HepG2 (cell line): ENCODE results near the gene ACTN4. TPM values are rescaled to one million over a fixed set of nuclear protein-coding genes. Genes with fewer than 3 reads are reported as not detected.

ENCODE experiments used
- BHLHE40 ChIP-seq: IDR thresholded peaks from 2 replicates; pipeline ENCODE4 v1.6.1; 2011; ENCODE audit warnings: low read length, improper control_type of control experiment
- CCAR2 ChIP-seq: fragments of 200-400 bp; formaldehyde crosslinking; optimal IDR thresholded peaks from 2 replicates; pipeline ENCODE3; 2018; ENCODE audit warnings: low read depth, mild to moderate bottlenecking, low read length, moderate library complexity
- HMG20A ChIP-seq: IDR thresholded peaks from 2 replicates; pipeline ENCODE4 v1.6.1; 2016; ENCODE audit warnings: borderline replicate concordance
- KLF6 ChIP-seq: IDR thresholded peaks from 2 replicates; pipeline ENCODE4 v1.8.0; 2016; ENCODE audit warnings: missing biosample characterization, missing genetic modification reagents
- MEIS1 ChIP-seq: sonication (generic); formaldehyde crosslinking; IDR thresholded peaks from 2 replicates; pipeline ENCODE4 v1.9.0; 2021; ENCODE audit warnings: mild to moderate bottlenecking, missing genetic modification reagents, moderate library complexity, borderline replicate concordance
- MYNN ChIP-seq: sonication (generic); formaldehyde crosslinking; IDR thresholded peaks from 2 replicates; pipeline ENCODE4 v1.4.0; 2020; ENCODE audit warnings: mild to moderate bottlenecking, low read depth, missing genetic modification reagents
- NCOA5 ChIP-seq: sonication (generic); formaldehyde crosslinking; IDR thresholded peaks from 2 replicates; pipeline ENCODE4 v1.4.0; 2020; ENCODE audit warnings: missing genetic modification reagents
- ONECUT2 ChIP-seq: sonication (generic); formaldehyde crosslinking; IDR thresholded peaks from 2 replicates; pipeline ENCODE4 v1.4.0; 2020; ENCODE audit warnings: missing genetic modification reagents
- PAF1 ChIP-seq: IDR thresholded peaks from 2 replicates; pipeline ENCODE4 v1.6.1; 2016; ENCODE audit warnings: missing genetic modification reagents, missing compliant biosample characterization
- PITX1 ChIP-seq: sonication (generic); formaldehyde crosslinking; IDR thresholded peaks from 2 replicates; pipeline ENCODE4 v1.5.1; 2020; ENCODE audit warnings: mild to moderate bottlenecking, missing genetic modification reagents
- ZNF138 ChIP-seq: sonication (generic); formaldehyde crosslinking; IDR thresholded peaks from 2 replicates; pipeline ENCODE4 v1.5.0; 2020; ENCODE audit warnings: mild to moderate bottlenecking, low read depth, missing genetic modification reagents
- ZNF253 ChIP-seq: sonication (generic); formaldehyde crosslinking; IDR thresholded peaks from 2 replicates; pipeline ENCODE4 v1.8.0; 2022; ENCODE audit warnings: mild to moderate bottlenecking, missing genetic modification reagents, borderline replicate concordance
- ZNF333 ChIP-seq: sonication (generic); formaldehyde crosslinking; IDR thresholded peaks from 2 replicates; pipeline ENCODE4 v1.4.0; 2020; ENCODE audit warnings: mild to moderate bottlenecking, missing genetic modification reagents, borderline replicate concordance
- ZNF558 ChIP-seq: sonication (generic); formaldehyde crosslinking; IDR thresholded peaks from 2 replicates; pipeline ENCODE4 v1.9.0; 2022; ENCODE audit warnings: mild to moderate bottlenecking, missing genetic modification reagents, borderline replicate concordance
- ZNF614 ChIP-seq: IDR thresholded peaks from 2 replicates; pipeline ENCODE4 v1.6.1; 2018; ENCODE audit warnings: missing biosample characterization, missing genetic modification reagents, inconsistent platforms, borderline replicate concordance
- ZNF644 ChIP-seq: IDR thresholded peaks from 2 replicates; pipeline ENCODE4 v1.6.1; 2016; ENCODE audit warnings: low read depth
- ZNF678 ChIP-seq: sonication (generic); formaldehyde crosslinking; IDR thresholded peaks from 2 replicates; pipeline ENCODE4 v1.4.0; 2020; ENCODE audit warnings: mild to moderate bottlenecking, missing genetic modification reagents
- ZNF788 ChIP-seq: sonication (generic); formaldehyde crosslinking; IDR thresholded peaks from 2 replicates; pipeline ENCODE4 v1.5.0; 2020; ENCODE audit warnings: mild to moderate bottlenecking, missing genetic modification reagents, borderline replicate concordance
- ZNF792 ChIP-seq: IDR thresholded peaks from 2 replicates; pipeline ENCODE4 v1.6.1; 2016
- polyA plus RNA-seq, 8 experiments: library from polyadenylated mRNA; depleted of rRNA in 3 of 8; stranded (reverse) in 7 of 8; unstranded in 1 of 8; fragments of >200 nt; fragmentation: Illumina TruSeq in 4 of 8; extraction: Trizol in 4 of 8; gene quantifications; 2 replicates each; pipeline versions ENCODE4 v1.2.1 to v1.2.3, GENCODE V29; 2011 to 2016; ENCODE audit warnings: low read depth in 4 of 8, missing spikeins in 1 of 8, mixed read lengths in 1 of 8; ENCODE audit not compliant: insufficient read depth in 1 of 8
- total RNA-seq, 5 experiments: library from RNA; depleted of rRNA; stranded (reverse); fragments of >200 nt; fragmentation: Illumina TruSeq; extraction: Trizol; gene quantifications; 2 replicates each; pipeline ENCODE4 v1.2.3, GENCODE V29; 2016; ENCODE audit warnings: low read depth in 1 of 5
- TF ChIP-seq, protein P1 (sequence below): IDR thresholded peaks from 2 replicates; pipeline ENCODE4 v1.6.1; 2016; ENCODE audit warnings: missing biosample characterization, missing genetic modification reagents, low read depth
- TF ChIP-seq, protein P2 (sequence below): sonication (generic); formaldehyde crosslinking; IDR thresholded peaks from 2 replicates; pipeline ENCODE4 v1.5.0; 2020; ENCODE audit warnings: mild to moderate bottlenecking, low read depth, missing genetic modification reagents, borderline replicate concordance
- TF ChIP-seq, protein P3 (sequence below): sonication (generic); formaldehyde crosslinking; IDR thresholded peaks from 2 replicates; pipeline ENCODE4 v1.4.0; 2020; ENCODE audit warnings: missing genetic modification reagents
- TF ChIP-seq, protein P4 (sequence below): IDR thresholded peaks from 2 replicates; pipeline ENCODE4 v1.6.1; 2012; ENCODE audit warnings: inconsistent platforms
- TF ChIP-seq, protein P5 (sequence below): IDR thresholded peaks from 2 replicates; pipeline ENCODE4 v1.6.1; 2016; ENCODE audit warnings: control low read depth
- TF ChIP-seq, protein P6 (sequence below): conservative IDR thresholded peaks from 2 replicates; pipeline ENCODE4 v1.6.1; 2018; ENCODE audit warnings: missing genetic modification reagents

ACTN4 gene
- total and polyA plus RNA-seq, 2 of the 13 experiments (the other 11 are each of a cell fraction or from before 2014, with no cell fraction given), result 171 to 192 TPM

DNA sequence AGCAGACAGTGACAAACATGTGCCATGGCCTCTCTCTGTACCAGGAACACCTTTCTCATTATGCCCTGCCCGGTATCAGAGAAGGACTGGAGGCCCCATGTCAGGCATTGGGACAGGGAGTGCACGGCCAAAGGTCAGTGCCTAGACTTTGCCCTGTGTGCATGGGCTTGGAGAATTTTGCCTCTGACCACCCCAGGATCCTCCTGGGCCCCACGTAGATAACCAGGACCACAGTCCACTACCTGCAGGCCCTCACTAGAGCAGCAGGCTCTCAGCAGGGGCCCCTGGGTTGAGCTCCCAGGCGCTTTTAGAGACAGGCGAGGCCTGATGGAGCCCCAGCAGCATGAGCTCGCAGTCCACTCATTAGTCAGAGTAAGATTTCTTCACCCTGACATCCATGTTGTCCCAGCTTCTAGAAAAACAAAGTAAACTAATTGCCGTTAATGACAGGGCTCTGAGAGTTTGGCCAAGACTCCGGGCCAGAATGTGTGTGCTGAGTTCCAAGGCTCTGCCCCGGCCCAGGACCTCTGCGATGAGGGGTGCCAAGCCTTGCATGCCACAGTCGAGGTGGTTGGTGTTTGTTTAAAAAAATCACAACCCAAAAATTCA is 54.1 kb downstream of the ACTN4 start (continued):
- no peak for TF ChIP-seq ZNF678 (CRISPR knock-in tag)
- no peak for TF ChIP-seq PAF1 (CRISPR knock-in tag)
- peak; percentile 86 for TF ChIP-seq PITX1 (CRISPR knock-in tag)
- TF ChIP-seq, protein P1, sequence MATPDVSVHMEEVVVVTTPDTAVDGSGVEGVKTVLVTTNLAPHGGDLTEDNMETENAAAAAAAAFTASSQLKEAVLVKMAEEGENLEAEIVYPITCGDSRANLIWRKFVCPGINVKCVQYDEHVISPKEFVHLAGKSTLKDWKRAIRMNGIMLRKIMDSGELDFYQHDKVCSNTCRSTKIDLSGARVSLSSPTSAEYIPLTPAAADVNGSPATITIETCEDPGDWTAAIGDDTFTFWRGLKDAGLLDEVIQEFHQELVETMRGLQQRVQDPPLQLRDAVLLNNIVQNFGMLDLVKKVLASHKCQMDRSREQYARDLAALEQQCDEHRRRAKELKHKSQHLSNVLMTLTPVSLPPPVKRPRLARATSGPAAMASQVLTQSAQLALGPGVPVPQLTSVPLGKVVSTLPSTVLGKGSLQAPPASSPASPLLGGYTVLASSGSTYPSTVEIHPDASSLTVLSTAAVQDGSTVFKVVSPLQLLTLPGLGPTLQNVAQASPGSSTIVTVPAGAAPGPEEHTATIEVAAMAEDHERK, result no peak
- no peak for TF ChIP-seq CCAR2
- no peak for TF ChIP-seq ZNF558 (CRISPR knock-in tag)
- peak; percentile 27; the same call in 1 of the 2 replicates for TF ChIP-seq MEIS1
- TF ChIP-seq ONECUT2 (CRISPR knock-in tag), result no peak
- no peak for TF ChIP-seq NCOA5 (CRISPR knock-in tag)
- TF ChIP-seq ZNF644 (CRISPR knock-in tag), result peak; percentile 87
- TF ChIP-seq, protein P2, sequence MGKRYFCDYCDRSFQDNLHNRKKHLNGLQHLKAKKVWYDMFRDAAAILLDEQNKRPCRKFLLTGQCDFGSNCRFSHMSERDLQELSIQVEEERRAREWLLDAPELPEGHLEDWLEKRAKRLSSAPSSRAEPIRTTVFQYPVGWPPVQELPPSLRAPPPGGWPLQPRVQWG, result no peak
- peak; percentile 35; the same call in 1 of the 2 replicates for TF ChIP-seq KLF6 (CRISPR knock-in tag)
- no peak for TF ChIP-seq ZNF333 (CRISPR knock-in tag)
- TF ChIP-seq, protein P3, sequence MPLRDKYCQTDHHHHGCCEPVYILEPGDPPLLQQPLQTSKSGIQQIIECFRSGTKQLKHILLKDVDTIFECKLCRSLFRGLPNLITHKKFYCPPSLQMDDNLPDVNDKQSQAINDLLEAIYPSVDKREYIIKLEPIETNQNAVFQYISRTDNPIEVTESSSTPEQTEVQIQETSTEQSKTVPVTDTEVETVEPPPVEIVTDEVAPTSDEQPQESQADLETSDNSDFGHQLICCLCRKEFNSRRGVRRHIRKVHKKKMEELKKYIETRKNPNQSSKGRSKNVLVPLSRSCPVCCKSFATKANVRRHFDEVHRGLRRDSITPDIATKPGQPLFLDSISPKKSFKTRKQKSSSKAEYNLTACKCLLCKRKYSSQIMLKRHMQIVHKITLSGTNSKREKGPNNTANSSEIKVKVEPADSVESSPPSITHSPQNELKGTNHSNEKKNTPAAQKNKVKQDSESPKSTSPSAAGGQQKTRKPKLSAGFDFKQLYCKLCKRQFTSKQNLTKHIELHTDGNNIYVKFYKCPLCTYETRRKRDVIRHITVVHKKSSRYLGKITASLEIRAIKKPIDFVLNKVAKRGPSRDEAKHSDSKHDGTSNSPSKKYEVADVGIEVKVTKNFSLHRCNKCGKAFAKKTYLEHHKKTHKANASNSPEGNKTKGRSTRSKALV (CRISPR knock-in tag), result no peak
- TF ChIP-seq ZNF138 (CRISPR knock-in tag), result no peak
- TF ChIP-seq ZNF614 (CRISPR knock-in tag), result 0 out of 2 replicates have a peak, but pooled peaks have one; percentile 46
- peak; percentile 83; the same call in 1 of the 2 replicates for TF ChIP-seq ZNF788 (CRISPR knock-in tag)
- TF ChIP-seq, protein P4, sequence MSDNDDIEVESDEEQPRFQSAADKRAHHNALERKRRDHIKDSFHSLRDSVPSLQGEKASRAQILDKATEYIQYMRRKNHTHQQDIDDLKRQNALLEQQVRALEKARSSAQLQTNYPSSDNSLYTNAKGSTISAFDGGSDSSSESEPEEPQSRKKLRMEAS, result peak; percentile 85
- TF ChIP-seq, protein P5, sequence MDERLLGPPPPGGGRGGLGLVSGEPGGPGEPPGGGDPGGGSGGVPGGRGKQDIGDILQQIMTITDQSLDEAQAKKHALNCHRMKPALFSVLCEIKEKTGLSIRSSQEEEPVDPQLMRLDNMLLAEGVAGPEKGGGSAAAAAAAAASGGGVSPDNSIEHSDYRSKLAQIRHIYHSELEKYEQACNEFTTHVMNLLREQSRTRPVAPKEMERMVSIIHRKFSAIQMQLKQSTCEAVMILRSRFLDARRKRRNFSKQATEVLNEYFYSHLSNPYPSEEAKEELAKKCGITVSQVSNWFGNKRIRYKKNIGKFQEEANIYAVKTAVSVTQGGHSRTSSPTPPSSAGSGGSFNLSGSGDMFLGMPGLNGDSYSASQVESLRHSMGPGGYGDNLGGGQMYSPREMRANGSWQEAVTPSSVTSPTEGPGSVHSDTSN (CRISPR knock-in tag), result 0 out of 2 replicates have a peak, but pooled peaks have one; percentile 35
- TF ChIP-seq ZNF792 (CRISPR knock-in tag), result no peak; the same call in 1 of the 2 replicates
- TF ChIP-seq MYNN (CRISPR knock-in tag), result no peak
- TF ChIP-seq, protein P6, sequence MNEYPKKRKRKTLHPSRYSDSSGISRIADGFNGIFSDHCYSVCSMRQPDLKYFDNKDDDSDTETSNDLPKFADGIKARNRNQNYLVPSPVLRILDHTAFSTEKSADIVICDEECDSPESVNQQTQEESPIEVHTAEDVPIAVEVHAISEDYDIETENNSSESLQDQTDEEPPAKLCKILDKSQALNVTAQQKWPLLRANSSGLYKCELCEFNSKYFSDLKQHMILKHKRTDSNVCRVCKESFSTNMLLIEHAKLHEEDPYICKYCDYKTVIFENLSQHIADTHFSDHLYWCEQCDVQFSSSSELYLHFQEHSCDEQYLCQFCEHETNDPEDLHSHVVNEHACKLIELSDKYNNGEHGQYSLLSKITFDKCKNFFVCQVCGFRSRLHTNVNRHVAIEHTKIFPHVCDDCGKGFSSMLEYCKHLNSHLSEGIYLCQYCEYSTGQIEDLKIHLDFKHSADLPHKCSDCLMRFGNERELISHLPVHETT (CRISPR knock-in tag), result no peak
- TF ChIP-seq BHLHE40, result peak; percentile 60; the same call in 1 of the 2 replicates
- peak; percentile 79 for TF ChIP-seq HMG20A (CRISPR knock-in tag)
- TF ChIP-seq ZNF253 (CRISPR knock-in tag), result no peak
